Measurements from ENCODE around the gene PCCA.

GRCh38 chr13:100436099-100436498 lies 347.2 kb downstream of the PCCA start:
- TF ChIP-seq POLR2A (IDR thresholded peaks at IDR 0.05; ENCODE audit: low read depth, low read length) = no peak
- TF ChIP-seq POLR2AphosphoS5 (IDR thresholded peaks at IDR 0.05; ENCODE audit: low read depth, low read length) = no peak

Data from GM12892 (cell line).